Measurements from ENCODE around the gene RGP1. TPM values are rescaled to one million over a fixed set of nuclear protein-coding genes. Genes with fewer than 3 reads are reported as not detected.

The RGP1 gene
- total RNA-seq, 4 donors from 2014 or later, result 18.6 to 21.3 (median 20.2) TPM

DNA sequence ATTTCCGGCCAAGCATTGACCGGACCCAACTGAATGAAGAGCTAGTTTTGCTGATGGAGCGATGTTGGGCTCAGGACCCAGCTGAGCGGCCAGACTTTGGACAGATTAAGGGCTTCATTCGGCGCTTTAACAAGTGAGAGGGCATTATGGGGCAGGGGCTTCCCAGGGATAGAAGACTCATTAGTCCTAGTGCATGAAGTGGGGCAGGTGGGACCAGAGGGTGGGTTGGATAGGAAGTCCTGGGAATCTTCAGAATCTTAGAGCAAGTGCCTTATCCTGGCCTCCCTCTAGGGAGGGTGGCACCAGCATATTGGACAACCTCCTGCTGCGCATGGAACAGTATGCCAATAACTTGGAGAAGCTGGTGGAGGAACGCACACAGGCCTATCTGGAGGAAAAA, 57.0 kb downstream of the RGP1 start:
- H3K36me3 ChIP-seq, result peaks cover 0 to 81% (median 5%) of the 10 kb centered on the region in 3 donors
- WGBS, 2 donors, result 96 to 99% methylated on average over 8 of the region's 8 CpGs
- no peaks in the 10 kb centered on the region for H3K9me3 ChIP-seq
- no peak overlapping the region for H3K27ac ChIP-seq
- no peak for DNase-seq (ENCODE audit: low spot score in 2 of 2)
- peaks cover 0 to 6% (median under 1%) of the 10 kb centered on the region in 4 donors for H3K4me1 ChIP-seq
- H3K4me3 ChIP-seq, result no peak overlapping the region
- no peaks in the 10 kb centered on the region for H3K27me3 ChIP-seq
- no peak for TF ChIP-seq EP300 (IDR thresholded peaks at IDR 0.05)
- TF ChIP-seq, protein P1, sequence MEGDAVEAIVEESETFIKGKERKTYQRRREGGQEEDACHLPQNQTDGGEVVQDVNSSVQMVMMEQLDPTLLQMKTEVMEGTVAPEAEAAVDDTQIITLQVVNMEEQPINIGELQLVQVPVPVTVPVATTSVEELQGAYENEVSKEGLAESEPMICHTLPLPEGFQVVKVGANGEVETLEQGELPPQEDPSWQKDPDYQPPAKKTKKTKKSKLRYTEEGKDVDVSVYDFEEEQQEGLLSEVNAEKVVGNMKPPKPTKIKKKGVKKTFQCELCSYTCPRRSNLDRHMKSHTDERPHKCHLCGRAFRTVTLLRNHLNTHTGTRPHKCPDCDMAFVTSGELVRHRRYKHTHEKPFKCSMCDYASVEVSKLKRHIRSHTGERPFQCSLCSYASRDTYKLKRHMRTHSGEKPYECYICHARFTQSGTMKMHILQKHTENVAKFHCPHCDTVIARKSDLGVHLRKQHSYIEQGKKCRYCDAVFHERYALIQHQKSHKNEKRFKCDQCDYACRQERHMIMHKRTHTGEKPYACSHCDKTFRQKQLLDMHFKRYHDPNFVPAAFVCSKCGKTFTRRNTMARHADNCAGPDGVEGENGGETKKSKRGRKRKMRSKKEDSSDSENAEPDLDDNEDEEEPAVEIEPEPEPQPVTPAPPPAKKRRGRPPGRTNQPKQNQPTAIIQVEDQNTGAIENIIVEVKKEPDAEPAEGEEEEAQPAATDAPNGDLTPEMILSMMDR (IDR thresholded peaks at IDR 0.05), result no peak
- TF ChIP-seq POLR2A (IDR thresholded peaks at IDR 0.05), result no peak

Small RNA genes lying within 50 kb of the gene (small RNA-seq; reads per million reads assigned to genes)
- not detected for gene MIR6853

Other genes with a start within 250 kb of the RGP1 start
- 10 to 100 TPM; 29.3 to 40.0 (median 35.6) TPM for gene TESK1, start 144.0 kb upstream of the RGP1 start, total RNA-seq
- gene CD72, start 130.9 kb upstream of the RGP1 start, total RNA-seq, result 1 to 10 TPM in 3 of 4 donors, not detected in 1; 1.9 to 6.0 (median 3.5) TPM
- gene SIT1, start 98.4 kb upstream of the RGP1 start, total RNA-seq, result under 1 TPM in 1 of 4 donors, not detected in 3; 0.39 TPM
- 1,000 to 10,000 TPM in 3 of 4 donors, 100 to 1,000 TPM in 1; 649 to 2,915 (median 1,530) TPM for gene RMRP, start 91.3 kb upstream of the RGP1 start, total RNA-seq
- 10 to 100 TPM; 41.6 to 58.8 (median 47.8) TPM for gene CCDC107, start 91.0 kb upstream of the RGP1 start, total RNA-seq
- gene ARHGEF39, start 84.1 kb upstream of the RGP1 start, total RNA-seq, result 1 to 10 TPM in 2 of 4 donors, under 1 TPM in 1, not detected in 1; 0.20 to 4.8 (median 1.0) TPM
- gene CA9, start 75.4 kb upstream of the RGP1 start, total RNA-seq, result under 1 TPM in 1 of 4 donors, not detected in 3; 0.84 TPM
- 100 to 1,000 TPM; 229 to 350 (median 289) TPM for gene TPM2, start 59.4 kb upstream of the RGP1 start, total RNA-seq
- 100 to 1,000 TPM; 284 to 405 (median 350) TPM for gene TLN1, start 17.1 kb upstream of the RGP1 start, total RNA-seq
- gene CREB3, start 16.6 kb upstream of the RGP1 start, total RNA-seq, result 10 to 100 TPM; 41.6 to 70.1 (median 53.5) TPM
- gene GBA2, start 59 bp upstream of the RGP1 start, total RNA-seq, result 10 to 100 TPM; 63.8 to 92.1 (median 66.1) TPM
- gene MSMP, start 5.0 kb downstream of the RGP1 start, total RNA-seq, result not detected
- 10 to 100 TPM; 26.3 to 36.0 (median 32.4) TPM for gene NPR2, start 42.3 kb downstream of the RGP1 start, total RNA-seq
- 1 to 10 TPM; 2.6 to 4.0 (median 3.5) TPM for gene SPAG8, start 63.0 kb downstream of the RGP1 start, total RNA-seq
- gene HINT2, start 65.8 kb downstream of the RGP1 start, total RNA-seq, result 10 to 100 TPM; 21.0 to 74.3 (median 35.9) TPM
- not detected for gene FAM221B, start 79.4 kb downstream of the RGP1 start, total RNA-seq
- 10 to 100 TPM; 14.6 to 23.9 (median 20.1) TPM for gene TMEM8B, start 79.9 kb downstream of the RGP1 start, total RNA-seq
- gene OR13J1, start 121.1 kb downstream of the RGP1 start, total RNA-seq, result not detected
- 10 to 100 TPM in 3 of 4 donors, 1 to 10 TPM in 1; 7.2 to 15.5 (median 12.0) TPM for gene HRCT1, start 156.9 kb downstream of the RGP1 start, total RNA-seq
- 10 to 100 TPM in 1 of 4 donors, 1 to 10 TPM in 3; 5.1 to 12.2 (median 7.7) TPM for gene SPAAR, start 160.2 kb downstream of the RGP1 start, total RNA-seq
- gene OR2S2, start 208.9 kb downstream of the RGP1 start, total RNA-seq, result not detected